Fibroblast of pulmonary artery (primary cell): Measurements from ENCODE around the gene RNU7-1.
A peak's percentile ranks its signal among the peaks of the same experiment; 100 is the strongest.

Source experiments
- DNase-seq: peaks from one replicate; pipeline ENCODE4 v3.0.0-alpha.2; 2010; ENCODE audit warnings: low read depth
- H3K4me3 ChIP-seq: replicated peaks from 2 replicates; pipeline ENCODE4 v1.5.1; 2011; ENCODE audit warnings: low read depth, mild to moderate bottlenecking, control low read depth, low read length, moderate library complexity
- CTCF ChIP-seq: IDR thresholded peaks from 2 replicates; pipeline ENCODE4 v1.5.1; 2011; ENCODE audit warnings: mild to moderate bottlenecking, control low read depth, low read length, inconsistent platforms; ENCODE audit errors: missing control alignments

Gene RNU7-1

GRCh38 chr12:6946033-6946919 is 2.7 kb downstream of the RNU7-1 start:
- H3K4me3 ChIP-seq: no peak overlapping the region
- DNase-seq: no peak
- no peak for TF ChIP-seq CTCF

GRCh38 chr12:6946920-6947374 is 3.3 kb downstream of the RNU7-1 start:
- TF ChIP-seq CTCF: no peak
- no peak for DNase-seq
- no peak overlapping the region for H3K4me3 ChIP-seq

GRCh38 chr12:6947615-6948014 is 4.0 kb downstream of the RNU7-1 start:
- TF ChIP-seq CTCF: no peak
- no peak for DNase-seq
- no peak overlapping the region for H3K4me3 ChIP-seq

- no peak for DNase-seq
- no peak overlapping the region for H3K4me3 ChIP-seq
- TF ChIP-seq CTCF: no peak
These were observed 5.4 kb downstream of the RNU7-1 start for GRCh38 chr12:6948873-6949594.

- H3K4me3 ChIP-seq: no peak overlapping the region
- no peak for DNase-seq
These were observed 6.8 kb downstream of the RNU7-1 start for GRCh38 chr12:6950401-6950801.

More at GRCh38 chr12:6950401-6950801, 6.8 kb downstream of the RNU7-1 start:
- TF ChIP-seq CTCF: peak; percentile 25
